GM23338 (cell line): ENCODE measurements around the gene CYP4F2.

ENCODE experiments used
- CREB1 ChIP-seq: fragments of 250-450 bp; sonication (Bioruptor Pico); IDR thresholded peaks from 2 replicates; pipeline ENCODE4 v1.5.0; 2020; ENCODE audit warnings: low read depth, mild to moderate bottlenecking, moderate library complexity
- CTCF ChIP-seq, 2 experiments: fragments of 200-600 bp in 1 of 2; sonication (generic) in 1 of 2; conservative IDR thresholded peaks; 2 replicates each; pipeline versions ENCODE4 v1.5.1 to v1.6.1; 2016 to 2017; ENCODE audit warnings: antibody characterized with exemption in 2 of 2, low read depth in 2 of 2, mild to moderate bottlenecking in 2 of 2, moderate library complexity in 1 of 2
- ETS1 ChIP-seq: IDR thresholded peaks from 2 replicates; pipeline ENCODE4 v1.6.1; 2016; ENCODE audit warnings: antibody characterized with exemption
- EZH2 ChIP-seq: fragments of 200-600 bp; sonication (generic); IDR thresholded peaks from one replicate; pipeline ENCODE4 v1.8.0; 2017; ENCODE audit warnings: antibody characterized with exemption, mild to moderate bottlenecking, low read depth; ENCODE audit not compliant: unreplicated experiment
- JUNB ChIP-seq: IDR thresholded peaks from one replicate; pipeline ENCODE4 v1.6.1; 2016; ENCODE audit warnings: antibody characterized with exemption; ENCODE audit not compliant: unreplicated experiment
- POLR2AphosphoS5 ChIP-seq: IDR thresholded peaks from 2 replicates; pipeline ENCODE4 v1.6.1; 2016; ENCODE audit warnings: antibody characterized with exemption, low read depth
- REST ChIP-seq: IDR thresholded peaks from one replicate; pipeline ENCODE4 v1.6.1; 2018; ENCODE audit warnings: antibody characterized with exemption; ENCODE audit not compliant: unreplicated experiment

GRCh38 chr19:15843203-15843893 lies 54.5 kb downstream of the CYP4F2 start:
- TF ChIP-seq CTCF (conservative IDR thresholded peaks at IDR 0.05; ENCODE audit: low read depth in 2 of 2) (no peak), JUNB (no peak), ETS1 (no peak), POLR2AphosphoS5 (no peak), EZH2 (no peak), REST (no peak), CREB1 (CRISPR knock-in tag) (no peak)
